ENCODE data around the gene RAB1A. TPM values are rescaled to one million over a fixed set of nuclear protein-coding genes. Genes with fewer than 3 reads are reported as not detected.

Gene RAB1A
- total RNA-seq, 4 donors from 2014 or later = 78.5 to 153 (median 103) TPM

DNA sequence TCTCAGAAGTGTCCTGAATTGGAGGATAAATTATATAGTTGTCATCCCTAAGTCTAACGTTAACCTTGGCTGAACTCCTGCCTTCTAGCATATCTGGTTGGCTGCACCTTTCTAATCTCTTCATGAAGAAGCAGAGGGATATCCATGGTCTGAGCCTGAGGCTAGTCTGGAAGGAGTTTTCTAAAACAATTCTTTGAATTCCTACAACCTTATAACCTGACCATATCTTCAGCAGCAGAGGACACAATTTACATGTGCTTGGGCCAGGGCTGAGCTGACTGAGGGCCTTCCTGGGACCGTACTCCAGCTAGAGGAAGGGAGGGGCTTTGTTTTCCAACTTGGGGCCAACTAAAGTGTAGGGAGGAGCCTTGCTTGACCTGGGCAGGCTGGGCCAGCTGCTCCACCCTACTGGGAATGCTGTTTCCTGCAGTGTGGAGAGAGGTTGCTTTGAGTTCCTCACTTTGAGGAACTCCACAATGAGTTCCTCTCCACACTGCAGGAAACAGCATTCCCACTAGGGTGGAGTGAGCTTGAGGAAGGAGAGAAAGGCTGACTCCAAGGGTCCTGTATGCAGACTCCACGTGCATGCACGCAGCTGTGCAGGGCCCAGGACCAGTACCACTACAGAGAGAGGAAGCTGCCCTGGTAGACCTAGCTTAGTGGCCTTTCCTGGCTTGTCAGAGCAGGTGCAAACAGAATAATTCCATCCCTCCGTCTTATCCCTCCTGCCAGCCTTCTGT lies 54.1 kb downstream of the RAB1A start:
- intact Hi-C loops (cut with DNase I; ENCODE audit: low total_unique reads) = no loop called here
- H3K27ac ChIP-seq = peak overlapping the region; percentile 25 to 56
- H3K4me1 ChIP-seq = peaks cover 10 to 12% of the 10 kb centered on the region in 2 donors
- no peaks in the 10 kb centered on the region for H3K36me3 ChIP-seq
- no peak for DNase-seq
- H3K9me3 ChIP-seq = no peaks in the 10 kb centered on the region
- no peaks in the 10 kb centered on the region for H3K27me3 ChIP-seq
- no peak overlapping the region for H3K4me3 ChIP-seq
- TF ChIP-seq POLR2A (IDR thresholded peaks at IDR 0.05) = no peak
- TF ChIP-seq, protein P1, sequence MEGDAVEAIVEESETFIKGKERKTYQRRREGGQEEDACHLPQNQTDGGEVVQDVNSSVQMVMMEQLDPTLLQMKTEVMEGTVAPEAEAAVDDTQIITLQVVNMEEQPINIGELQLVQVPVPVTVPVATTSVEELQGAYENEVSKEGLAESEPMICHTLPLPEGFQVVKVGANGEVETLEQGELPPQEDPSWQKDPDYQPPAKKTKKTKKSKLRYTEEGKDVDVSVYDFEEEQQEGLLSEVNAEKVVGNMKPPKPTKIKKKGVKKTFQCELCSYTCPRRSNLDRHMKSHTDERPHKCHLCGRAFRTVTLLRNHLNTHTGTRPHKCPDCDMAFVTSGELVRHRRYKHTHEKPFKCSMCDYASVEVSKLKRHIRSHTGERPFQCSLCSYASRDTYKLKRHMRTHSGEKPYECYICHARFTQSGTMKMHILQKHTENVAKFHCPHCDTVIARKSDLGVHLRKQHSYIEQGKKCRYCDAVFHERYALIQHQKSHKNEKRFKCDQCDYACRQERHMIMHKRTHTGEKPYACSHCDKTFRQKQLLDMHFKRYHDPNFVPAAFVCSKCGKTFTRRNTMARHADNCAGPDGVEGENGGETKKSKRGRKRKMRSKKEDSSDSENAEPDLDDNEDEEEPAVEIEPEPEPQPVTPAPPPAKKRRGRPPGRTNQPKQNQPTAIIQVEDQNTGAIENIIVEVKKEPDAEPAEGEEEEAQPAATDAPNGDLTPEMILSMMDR (IDR thresholded peaks at IDR 0.05) = peak in 1 of 4 experiments; percentile 3

DNA sequence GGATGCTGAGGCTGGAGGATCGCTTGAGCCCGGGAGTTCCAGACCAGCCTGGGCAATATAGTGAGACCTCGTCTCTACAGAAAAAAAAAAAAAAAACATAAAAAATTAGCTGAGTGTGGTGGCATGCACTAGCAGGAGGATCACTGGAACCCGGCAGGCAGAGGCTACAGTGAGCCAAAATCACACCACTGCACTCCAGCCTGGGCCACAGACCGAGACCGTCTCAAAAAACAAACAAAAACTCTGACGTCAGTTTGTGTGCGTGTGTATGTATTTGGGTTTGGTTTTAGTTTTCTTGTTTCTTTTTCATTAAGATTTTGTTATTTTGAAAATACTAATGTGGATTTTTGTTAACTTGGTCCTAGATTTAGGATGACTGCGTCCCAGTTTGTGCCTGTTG lies 54.7 kb downstream of the RAB1A start:
- intact Hi-C loops (cut with DNase I; ENCODE audit: low total_unique reads) = no loop called here
- no peaks in the 10 kb centered on the region for H3K9me3 ChIP-seq
- DNase-seq = no peak
- no peak overlapping the region for H3K4me3 ChIP-seq
- H3K4me1 ChIP-seq = peaks cover 10 to 12% of the 10 kb centered on the region in 2 donors
- no peaks in the 10 kb centered on the region for H3K36me3 ChIP-seq
- no peak for TF ChIP-seq POLR2A (IDR thresholded peaks at IDR 0.05)
- TF ChIP-seq, protein P1 (IDR thresholded peaks at IDR 0.05) = no peak
- H3K27me3 ChIP-seq = no peaks in the 10 kb centered on the region
- peak overlapping the region; percentile 25 to 56 for H3K27ac ChIP-seq

DNA sequence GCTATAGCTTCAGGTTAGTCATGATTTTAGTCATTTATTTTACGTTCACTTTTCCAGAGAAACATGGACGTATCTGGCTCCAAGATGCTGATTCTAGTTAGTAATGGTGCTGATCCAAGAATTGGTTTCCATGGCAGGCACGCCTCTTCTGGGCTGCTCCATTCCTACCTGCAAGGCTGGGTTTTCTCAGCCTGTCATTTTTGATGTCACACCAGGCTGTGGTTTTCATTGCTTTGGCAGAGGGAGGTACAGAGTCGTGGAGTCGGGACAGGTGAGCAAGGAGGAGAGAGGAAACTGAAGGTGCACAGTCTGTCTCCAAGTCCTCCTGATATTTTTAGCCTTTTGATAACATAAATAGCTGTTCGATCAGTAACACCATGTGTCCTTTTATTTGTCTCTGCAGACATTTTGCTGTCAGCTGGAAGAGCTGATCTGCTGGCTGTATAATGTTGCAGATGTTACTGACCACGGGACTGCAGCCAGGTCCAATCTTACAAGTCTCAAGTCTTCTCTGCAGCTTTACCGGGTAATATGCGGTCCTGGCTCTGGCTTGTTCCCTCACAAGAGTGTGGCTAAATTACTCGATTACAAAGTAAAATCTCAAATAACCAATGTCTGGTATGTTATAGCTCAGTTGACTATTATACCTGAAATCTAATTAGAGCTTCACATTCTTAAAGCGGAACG lies 55.9 kb downstream of the RAB1A start:
- H3K36me3 ChIP-seq = no peaks in the 10 kb centered on the region
- TF ChIP-seq POLR2A (IDR thresholded peaks at IDR 0.05) = no peak
- TF ChIP-seq, protein P1 (IDR thresholded peaks at IDR 0.05) = no peak
- peaks cover 12 to 19% of the 10 kb centered on the region in 2 donors for H3K4me1 ChIP-seq
- H3K27ac ChIP-seq = no peak overlapping the region
- DNase-seq = no peak
- H3K9me3 ChIP-seq = no peaks in the 10 kb centered on the region
- no peaks in the 10 kb centered on the region for H3K27me3 ChIP-seq
- no peak overlapping the region for H3K4me3 ChIP-seq
- intact Hi-C loops (cut with DNase I; ENCODE audit: low total_unique reads) = no loop called here

DNA sequence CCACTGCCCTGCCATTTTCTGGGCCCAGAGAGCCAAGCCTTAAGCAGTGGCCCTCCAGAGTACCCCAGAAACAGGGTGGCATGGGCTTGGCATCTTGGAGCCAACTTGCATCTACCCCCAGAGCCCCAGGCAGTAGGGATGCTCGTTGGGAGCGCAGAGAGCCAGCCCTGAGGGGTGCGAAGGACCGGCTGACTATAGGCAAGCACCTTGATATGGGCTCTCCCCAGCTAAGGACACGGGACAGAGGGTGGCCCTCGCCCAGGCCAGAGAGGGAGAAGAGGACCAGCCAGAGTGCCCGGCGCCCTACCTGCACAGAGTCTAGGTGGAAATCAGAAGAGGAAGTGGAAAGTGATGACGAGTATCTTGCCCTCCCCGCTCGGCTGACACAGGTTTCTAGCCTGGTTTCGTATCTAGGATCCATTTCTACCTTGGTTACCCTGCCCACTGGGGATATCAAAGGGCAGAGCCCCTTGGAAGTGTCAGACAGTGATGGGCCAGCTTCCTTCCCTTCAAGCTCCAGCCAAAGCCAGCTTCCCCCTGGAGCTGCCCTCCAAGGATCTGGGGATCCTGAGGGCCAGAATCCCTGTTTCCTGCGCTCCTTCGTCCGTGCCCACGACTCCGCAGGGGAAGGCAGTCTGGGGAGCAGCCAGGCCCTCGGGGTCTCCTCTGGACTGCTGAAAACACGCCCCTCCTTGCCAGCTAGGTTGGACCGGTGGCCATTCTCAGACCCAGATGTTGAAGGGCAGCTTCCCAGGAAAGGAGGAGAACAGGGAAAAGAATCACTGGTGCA lies 57.5 kb downstream of the RAB1A start:
- Histone ChIP-seq H3K27me3 (no peaks in the 10 kb centered on the region), H3K4me3 (no peak overlapping the region), H3K36me3 (no peaks in the 10 kb centered on the region), H3K4me1 (peaks cover 12 to 19% of the 10 kb centered on the region in 2 donors), H3K27ac (peak overlapping the region in 1 of 2 donors; percentile 77), H3K9me3 (no peaks in the 10 kb centered on the region)
- peak in 1 of 2 donors; percentile 12 for DNase-seq
- TF ChIP-seq, protein P1 (IDR thresholded peaks at IDR 0.05) = no peak
- no peak for TF ChIP-seq POLR2A (IDR thresholded peaks at IDR 0.05)
- intact Hi-C loops (cut with DNase I; ENCODE audit: low total_unique reads) = no loop called here

Measured in uterus (tissue), 4 donors.